ENCODE results near the gene RC3H1.
"Not testable (repeated sequence)": the region's sequence is repeated elsewhere in the genome, so short reads cannot be mapped to it uniquely, and the experiment has no call there.

The RC3H1 gene

DNA sequence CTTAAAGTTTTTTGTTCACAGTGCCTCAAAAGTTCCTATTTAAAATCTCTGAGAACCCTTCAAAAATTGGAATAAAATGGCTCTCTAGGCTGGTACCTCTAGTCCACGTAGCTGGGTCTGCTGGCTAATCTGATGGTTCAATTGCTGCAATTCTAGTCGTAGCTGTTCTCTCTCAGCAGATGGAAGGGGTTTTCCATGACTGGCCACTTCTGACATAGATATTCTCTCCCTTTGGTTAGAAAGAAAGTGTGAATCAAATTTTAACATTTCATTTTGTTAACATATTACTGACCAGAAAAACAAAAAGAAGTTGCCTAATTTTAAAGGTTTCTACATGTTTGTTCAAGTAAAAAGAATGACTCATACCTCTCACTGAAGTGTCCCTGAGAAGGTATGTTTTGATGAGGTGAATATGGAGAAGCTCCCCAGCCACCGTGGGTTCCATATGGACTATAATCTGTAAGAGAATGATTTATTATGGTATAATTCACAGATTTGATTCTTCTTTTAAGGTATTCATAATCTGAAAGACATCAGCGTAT is 75.7 kb downstream of the RC3H1 start:
- DNase-seq = no peak

DNA sequence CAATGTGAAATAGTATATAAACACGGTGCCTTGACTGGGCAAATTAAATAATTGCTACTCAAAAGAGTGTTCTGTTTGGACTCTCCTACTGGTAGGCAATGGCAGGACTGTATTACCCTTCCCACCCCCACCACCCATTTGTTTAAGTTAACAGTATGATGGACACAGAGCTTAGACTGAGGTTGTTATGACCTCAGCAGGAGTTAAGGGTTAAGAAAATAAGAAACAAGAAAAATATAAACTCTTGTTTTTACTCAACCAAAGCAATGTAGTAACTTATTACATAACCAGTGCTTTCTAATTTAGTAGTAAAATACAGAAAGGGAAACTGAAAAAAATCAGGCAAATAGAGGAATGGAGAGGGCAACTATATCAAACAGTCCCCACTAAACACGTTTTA is 85.1 kb downstream of the RC3H1 start:
- DNase-seq = no peak

GRCh38 chr1:173934440-173934839 is 87.7 kb downstream of the RC3H1 start:
- no peak for DNase-seq

- not testable (repeated sequence) for DNase-seq
Measured at GRCh38 chr1:173930541-173930940, 91.6 kb downstream of the RC3H1 start.

DNA sequence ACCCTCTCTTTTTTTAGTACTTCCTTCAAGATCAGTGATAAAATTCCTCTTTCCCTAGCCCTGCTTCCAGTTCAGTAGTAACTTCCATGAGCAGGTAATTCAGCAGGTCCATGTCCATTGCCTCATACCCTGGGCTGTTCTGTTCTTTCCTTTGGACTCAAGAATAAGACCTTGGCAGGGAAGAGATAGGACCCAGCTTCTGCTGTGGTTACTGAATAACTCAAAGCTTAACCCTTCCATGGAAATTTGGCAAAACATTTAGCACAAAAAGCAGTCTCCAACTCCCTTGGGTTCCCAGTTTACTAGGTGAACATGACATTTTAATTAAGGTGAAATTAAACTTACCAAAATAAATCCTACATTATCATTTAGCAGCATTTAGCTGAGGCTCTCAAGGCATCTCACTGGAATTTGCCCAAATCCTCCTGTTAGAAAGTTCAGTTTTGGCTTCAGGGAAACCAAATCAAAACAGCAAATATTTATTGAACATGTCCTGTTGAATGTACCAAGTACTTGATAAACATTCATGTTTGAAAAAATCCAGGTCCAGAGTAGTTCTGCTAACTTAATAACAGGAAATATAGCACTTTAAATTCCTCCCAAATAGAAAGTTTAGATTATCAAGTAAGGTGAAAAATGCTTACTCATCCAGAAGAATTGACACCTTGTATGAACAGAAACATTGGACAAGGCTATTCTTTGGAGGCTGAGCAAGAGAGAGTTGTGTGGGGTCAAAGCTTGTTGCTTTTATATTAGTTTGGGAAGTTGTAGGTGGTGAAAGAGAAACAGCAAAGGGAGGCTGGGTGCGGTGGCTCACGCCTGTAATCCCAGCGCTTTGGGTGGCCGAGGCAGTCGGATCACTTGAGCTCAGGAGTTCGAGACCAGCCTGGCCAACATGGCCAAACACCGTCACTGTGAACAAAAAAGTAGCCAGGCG is 96.6 kb downstream of the RC3H1 start:
- DNase-seq = no peak

GRCh38 chr1:173920861-173921260 is 101.3 kb downstream of the RC3H1 start:
- DNase-seq = no peak

- no peak for DNase-seq
Measured at GRCh38 chr1:173917635-173918493, 104.3 kb downstream of the RC3H1 start.

DNA sequence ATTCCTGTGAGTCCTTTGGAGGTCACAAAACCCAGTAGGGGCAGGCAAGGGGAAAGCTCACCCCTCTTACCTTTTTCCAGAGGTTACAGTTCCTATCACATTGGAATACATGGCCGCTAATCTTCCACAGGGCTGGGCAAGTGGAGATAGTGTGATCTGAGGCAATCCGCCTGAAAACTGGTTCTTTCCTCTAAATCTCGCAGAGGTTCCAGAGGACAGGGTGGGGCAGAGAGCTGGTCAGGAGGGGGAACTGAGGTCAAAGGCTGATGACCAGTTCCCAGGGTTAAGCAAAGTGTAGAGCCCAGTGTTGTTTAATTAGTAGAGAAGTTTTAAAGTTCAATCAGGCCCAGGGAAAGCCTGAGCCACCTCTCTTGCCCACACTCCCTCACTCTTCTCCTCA is 105.0 kb downstream of the RC3H1 start, which contains the start of gene SERPINC1:
Gene SERPINC1 (minus strand): TSS at position 179 of the 400 bp plus-strand sequence. CDS start 68 bp downstream, at position 111.
- DNase-seq = no peak

DNA sequence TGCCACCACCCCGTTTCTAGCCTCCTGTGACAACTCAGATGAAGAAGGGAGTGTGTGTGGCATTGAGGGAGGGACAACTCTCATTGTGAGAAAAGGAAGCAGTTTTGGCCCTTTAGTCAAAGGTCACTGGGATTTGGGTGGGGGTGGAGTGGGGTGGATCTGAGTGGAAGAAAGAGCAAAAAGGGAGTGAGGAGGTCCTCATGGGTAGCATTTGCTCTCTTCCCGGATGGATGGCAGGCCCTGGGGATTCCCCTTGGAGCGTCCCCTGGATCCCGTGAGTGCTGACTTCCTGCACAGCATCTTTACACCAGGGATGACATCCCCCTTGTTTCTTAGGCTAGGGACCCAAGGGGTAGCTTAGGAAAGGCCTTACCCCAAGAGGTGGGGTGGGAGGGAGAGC is 105.5 kb downstream of the RC3H1 start:
- no peak for DNase-seq

- DNase-seq = no peak
Measured at GRCh38 chr1:173915596-173915995, 106.6 kb downstream of the RC3H1 start.

DNA sequence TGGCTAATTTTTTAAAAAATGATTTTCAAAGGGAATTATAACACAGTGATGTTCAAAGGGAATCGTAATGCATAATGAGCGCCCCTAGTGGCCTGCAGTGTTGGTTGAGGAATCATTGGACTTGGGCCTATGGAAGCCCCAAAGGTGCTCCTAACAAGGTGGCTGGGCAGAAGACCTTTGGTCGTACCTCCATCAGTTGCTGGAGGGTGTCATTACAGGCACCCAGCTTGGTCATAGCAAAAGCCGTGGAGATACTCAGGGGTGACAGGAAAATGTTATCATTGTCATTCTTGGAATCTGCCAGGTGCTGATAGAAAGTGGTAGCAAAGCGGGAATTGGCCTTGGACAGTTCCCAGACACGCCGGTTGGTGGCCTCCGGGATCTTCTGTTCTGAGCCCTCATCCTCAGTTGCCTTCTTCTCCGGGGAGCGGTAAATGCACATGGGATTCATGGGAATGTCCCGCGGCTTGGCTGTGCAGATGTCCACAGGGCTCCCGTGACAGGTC is 107.7 kb downstream of the RC3H1 start:
- DNase-seq = no peak

DNA sequence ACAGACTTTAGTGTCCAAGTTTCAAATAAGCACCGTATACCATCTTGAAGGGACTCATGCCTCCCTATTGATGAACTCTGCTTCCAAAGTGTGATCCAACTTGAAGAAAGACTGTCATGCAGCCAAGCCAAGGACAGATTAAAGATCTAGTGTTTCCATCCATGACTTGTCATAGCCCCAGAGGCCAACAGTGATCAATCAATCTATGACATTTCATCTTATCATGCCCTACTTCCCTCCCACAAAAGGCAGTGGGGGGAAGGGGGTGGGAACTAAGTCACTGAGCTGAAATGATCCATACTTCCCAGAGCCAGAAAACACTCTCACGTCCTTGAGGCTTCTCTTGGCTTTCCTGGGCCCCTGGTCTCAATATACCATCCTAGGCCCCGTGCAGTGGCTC is 109.0 kb downstream of the RC3H1 start:
- DNase-seq = no peak

- DNase-seq = no peak
Measured at GRCh38 chr1:173903827-173904531, 118.2 kb downstream of the RC3H1 start.

DNA sequence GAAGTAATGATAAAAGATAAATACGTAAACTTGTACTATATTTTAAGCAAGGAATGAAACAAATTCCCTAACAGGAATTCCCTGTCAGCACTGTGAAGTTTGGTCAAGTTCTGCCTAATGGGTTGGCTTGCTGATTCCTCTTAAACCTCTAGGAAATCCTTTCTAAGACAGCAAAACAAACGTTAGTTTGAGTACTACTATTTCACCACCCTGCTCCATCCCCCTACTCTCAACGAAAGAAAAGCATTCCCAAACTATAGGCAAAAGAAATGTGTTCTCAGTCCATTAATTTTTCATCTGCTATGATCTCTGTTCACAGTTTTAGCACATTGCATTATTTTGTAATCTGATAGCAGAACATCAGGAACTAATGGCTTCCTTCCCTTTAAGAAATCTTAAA is 121.2 kb downstream of the RC3H1 start:
- no peak for DNase-seq

GRCh38 chr1:173900427-173900826 is 121.7 kb downstream of the RC3H1 start:
- DNase-seq = no peak

DNA sequence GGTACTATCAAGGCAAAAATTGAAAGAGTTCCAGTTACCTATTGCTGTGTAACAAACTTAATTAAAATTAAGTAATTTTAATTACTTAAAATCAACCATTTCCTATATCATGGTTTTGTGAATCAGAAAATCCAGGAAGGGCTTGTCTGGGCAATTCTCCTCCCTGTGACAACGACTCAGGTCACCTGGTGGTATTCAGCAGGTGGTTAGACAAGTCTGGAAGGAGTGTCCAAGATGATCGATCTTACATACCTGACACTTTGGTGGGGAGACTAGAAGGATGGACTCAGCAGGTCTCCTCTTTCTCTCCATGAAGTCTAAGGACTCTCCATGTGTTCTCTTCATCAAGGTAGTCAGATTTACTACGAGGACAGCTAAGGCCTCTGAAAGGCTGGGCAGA is 128.0 kb downstream of the RC3H1 start:
- no peak for DNase-seq

DNA sequence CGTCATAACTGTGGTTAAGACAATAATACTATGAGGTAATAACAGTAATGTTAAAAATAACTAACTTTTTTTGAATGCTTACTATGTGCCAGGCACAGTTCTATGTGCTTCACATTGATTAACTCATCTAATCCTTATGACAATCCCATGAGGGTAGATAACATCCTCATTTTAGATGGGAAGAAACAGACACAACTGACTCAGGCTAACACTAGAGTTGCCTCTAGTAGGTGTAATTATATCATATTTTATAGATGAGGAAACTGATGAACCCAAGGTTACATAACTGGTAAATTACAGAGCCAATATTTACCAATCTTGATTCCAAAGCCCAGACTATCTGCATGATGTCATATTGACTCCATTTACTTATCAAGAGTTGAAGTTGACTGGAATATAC is 128.5 kb downstream of the RC3H1 start:
- no peak for DNase-seq

DNA sequence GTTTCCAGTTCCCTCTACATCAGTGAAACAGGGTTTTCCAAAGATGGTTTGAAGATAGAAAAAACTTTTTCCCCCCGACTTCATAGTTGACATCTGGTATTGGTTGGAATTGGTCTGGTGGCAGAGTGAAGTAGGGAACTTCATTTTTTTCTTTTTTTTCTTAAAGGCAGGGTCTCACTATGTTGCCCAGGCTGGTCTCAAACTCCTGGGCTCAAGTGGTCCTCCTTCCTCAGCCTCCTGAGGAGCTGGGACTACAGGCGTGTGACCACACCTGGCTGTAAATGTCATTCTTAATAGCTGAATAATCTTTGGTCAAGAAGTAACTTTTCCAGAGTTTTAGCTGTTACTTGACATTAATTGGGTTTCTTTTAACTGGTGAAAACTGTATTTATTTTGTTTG is 132.3 kb downstream of the RC3H1 start:
- DNase-seq = no peak

- DNase-seq = no peak
Measured at GRCh38 chr1:173888749-173889148, 133.4 kb downstream of the RC3H1 start.

DNA sequence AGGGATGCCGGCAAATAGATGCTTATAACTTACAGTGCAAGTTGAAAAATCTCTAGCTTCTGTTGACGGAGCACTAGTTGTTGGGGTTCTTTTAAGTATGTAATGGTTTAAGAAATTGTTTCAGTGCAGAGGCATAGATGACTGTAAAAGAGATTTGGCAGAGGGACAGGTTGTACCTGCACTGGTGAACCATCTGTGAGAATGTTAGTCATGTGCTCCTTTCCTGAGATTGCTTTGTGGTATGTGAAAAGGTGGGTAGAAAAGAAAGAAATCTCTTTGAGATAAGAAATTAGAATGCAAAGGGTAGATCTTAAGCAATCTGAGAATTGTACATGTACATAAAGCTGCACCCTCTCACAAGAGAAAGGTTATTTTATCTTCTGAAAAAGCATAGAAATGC is 134.5 kb downstream of the RC3H1 start:
- no peak for DNase-seq

GRCh38 chr1:173886746-173887611 is 135.2 kb downstream of the RC3H1 start:
- no peak for DNase-seq

GRCh38 chr1:173884701-173885100 is 137.5 kb downstream of the RC3H1 start:
- no peak for DNase-seq

Data from right hindlimb (tissue), 1 donor.